Heart right ventricle (tissue), 16 donors: ENCODE data around the gene SLC25A13. TPM values are rescaled to one million over a fixed set of nuclear protein-coding genes. Genes with fewer than 3 reads are reported as not detected.

ENCODE experiments used
- ATAC-seq, 8 donors: fragments of 200-7000 bp; cut with Tn5 transposase; one replicate each; pipeline ENCODE4 v1.9.1; 2020; ENCODE audit warnings: mild to moderate bottlenecking in 8 of 8, moderate library complexity in 8 of 8, moderate number of reproducible peaks in 1 of 8
- DNase-seq, 2 donors: peaks; one replicate each; pipeline ENCODE4 v3.0.0-alpha.2; 2020
- H3K27ac ChIP-seq, 10 donors: fragments of 200-600 bp; sonication (generic) in 2 of 10; one replicate each; pipeline versions ENCODE4 v1.5.0 to v1.8.0; 2020 to 2022; ENCODE audit warnings: mild to moderate bottlenecking in 3 of 10
- H3K27me3 ChIP-seq, 7 donors: fragments of 200-600 bp; one replicate each; pipeline ENCODE4 v1.8.0; 2021 to 2022; ENCODE audit warnings: mild to moderate bottlenecking in 2 of 7
- H3K36me3 ChIP-seq, 9 donors: fragments of 200-600 bp; sonication (generic) in 1 of 9; one replicate each; pipeline versions ENCODE4 v1.5.0 to v1.8.0; 2020 to 2022; ENCODE audit warnings: mild to moderate bottlenecking in 2 of 9
- H3K4me1 ChIP-seq, 9 donors: fragments of 200-600 bp; sonication (generic) in 1 of 9; one replicate each; pipeline versions ENCODE4 v1.5.0 to v1.8.0; 2020 to 2022; ENCODE audit warnings: mild to moderate bottlenecking in 4 of 9
- H3K4me3 ChIP-seq, 10 donors: fragments of 200-600 bp; sonication (generic) in 2 of 10; one replicate each; pipeline versions ENCODE4 v1.5.0 to v1.8.0; 2020 to 2022; ENCODE audit warnings: mild to moderate bottlenecking in 7 of 10, moderate library complexity in 2 of 10
- H3K9me3 ChIP-seq, 11 donors: fragments of 200-600 bp in 10 of 11; sonication (generic) in 2 of 11; one replicate each; pipeline versions ENCODE4 v1.5.0 to v1.8.0; 2013 to 2022; ENCODE audit warnings: mild to moderate bottlenecking in 2 of 11, control low read depth in 1 of 11, moderate library complexity in 1 of 11
- CTCF ChIP-seq, 9 donors: fragments of 200-600 bp; sonication (generic) in 2 of 9; IDR thresholded peaks; one replicate each; pipeline versions ENCODE4 v1.5.0 to v1.8.0; 2021 to 2022; ENCODE audit warnings: antibody characterized with exemption in 9 of 9, mild to moderate bottlenecking in 5 of 9, moderate library complexity in 1 of 9
- WGBS, 2 donors: extraction: QIAGEN DNeasy Blood & Tissue Kit; methylation state at CpG; one replicate each; pipeline ENCODE4 v1.1.7; 2013; ENCODE audit warnings: inconsistent platforms in 1 of 2; 5-methylcytosine and 5-hydroxymethylcytosine counted together
- intact Hi-C, 10 donors: fragments of 100-400 bp; cut with DNase I; formaldehyde crosslinking; loops; one replicate each; pipeline versions ENCODE4 v1.11.1 to v1.14.2; 2022
- polyA plus RNA-seq, 2 donors: library from polyadenylated mRNA; stranded (reverse); fragments of 200-250 nt; gene quantifications; one replicate each; pipeline ENCODE4 v1.2.3, GENCODE V29; 2013
- total RNA-seq, 10 donors: library from RNA; stranded (reverse); fragmentation: NEBNext Ultra II Directional in 3 of 10; extraction: Animal tissue kit (Norgen Biotek cat#: 25700) in 3 of 10; gene quantifications; one replicate each; pipeline versions ENCODE4 v1.2.1 to v1.2.4, GENCODE V29; 2021 to 2023
- donor health status: Arrhythmogenic right ventricular cardiomyopathy.
- donor health status: ischemic (EF 13 %, LVEDD 7.1; RV severe dilation, severe dysfunction).
- donor health status: healthy with polysubstance abuse.
- donor health status: DM: no; HTN: yes; CAD: no.
- donor health status: DM: no; HTN: no; CAD: no.
- donor health status: ischemic (EF 25% LVEDD 6.9; RV normal size, moderate dysfunction).
- donor health status: ischemic (EF 25% LVEDD 5.7; RV mildly dilated, moderate dysfunction).
- donor health status: healthy.
- donor health status: DM: yes; HTN: yes; CAD: no.
- donor health status: Ischemic cardiomyopathy.
- donor health status: ischemic (EF 35%, LVEDD 5.7; RV mildly dilated, moderate dysfunction).
- donor health status: nonischemic (EF 11% LVEDD 7.7; RV severe dilation, severe dysfunction).
- donor health status: DM: yes; HTN: yes; CAD: no.
- donor health status: PGD.
- donor health status: ischemic (EF 29% LVEDD 5.4; RV normal size, mild dysfunction).
- donor health status: nonischemic (EF 23%, LVEDD 6.1; RV moderate dilation, normal function).

The SLC25A13 gene
- total and polyA plus RNA-seq, 12 donors, result 5.2 to 15.3 (median 8.7) TPM

- 86 to 91% methylated on average over 3 of the region's 3 CpGs for WGBS, 2 donors
- TF ChIP-seq CTCF (IDR thresholded peaks at IDR 0.05), result no peak
- H3K4me3 ChIP-seq, result no peak overlapping the region
- ATAC-seq (no peak), DNase-seq (no peak)
- H3K27me3 ChIP-seq, result no peaks in the 10 kb centered on the region
- intact Hi-C loops, result no loop called here
- peaks cover 0 to 14% (median 0%) of the 10 kb centered on the region in 9 donors for H3K4me1 ChIP-seq
- H3K9me3 ChIP-seq, result peaks cover 0 to 9% (median 0%) of the 10 kb centered on the region in 11 donors
- H3K27ac ChIP-seq, result no peak overlapping the region
- no peaks in the 10 kb centered on the region for H3K36me3 ChIP-seq
Measured at GRCh38 chr7:96332325-96332724, 10.4 kb upstream of the SLC25A13 start.

GRCh38 chr7:96331775-96332174, 9.9 kb upstream of the SLC25A13 start:
- WGBS, 2 donors, result 93 to 94% methylated on average over 3 of the region's 3 CpGs
- H3K4me1 ChIP-seq, result peaks cover 0 to 15% (median 0%) of the 10 kb centered on the region in 9 donors
- H3K27ac ChIP-seq, result no peak overlapping the region
- intact Hi-C loops, result no loop called here
- no peaks in the 10 kb centered on the region for H3K36me3 ChIP-seq
- no peaks in the 10 kb centered on the region for H3K27me3 ChIP-seq
- peaks cover 0 to 14% (median 3%) of the 10 kb centered on the region in 11 donors for H3K9me3 ChIP-seq
- TF ChIP-seq CTCF (IDR thresholded peaks at IDR 0.05), result no peak
- ATAC-seq (no peak), DNase-seq (no peak)
- no peak overlapping the region for H3K4me3 ChIP-seq

GRCh38 chr7:96331233-96331632, 9.3 kb upstream of the SLC25A13 start:
- no peak for TF ChIP-seq CTCF (IDR thresholded peaks at IDR 0.05)
- H3K27me3 ChIP-seq, result no peaks in the 10 kb centered on the region
- peaks cover 0 to 15% (median 0%) of the 10 kb centered on the region in 9 donors for H3K4me1 ChIP-seq
- no peaks in the 10 kb centered on the region for H3K36me3 ChIP-seq
- no peak overlapping the region for H3K4me3 ChIP-seq
- DNase-seq (no peak), ATAC-seq (no peak)
- intact Hi-C loops, result no loop called here
- H3K9me3 ChIP-seq, result peaks cover 0 to 16% (median 3%) of the 10 kb centered on the region in 11 donors
- H3K27ac ChIP-seq, result no peak overlapping the region
- WGBS, 2 donors, result 92 to 95% methylated on average over 2 of the region's 2 CpGs

- no peak for TF ChIP-seq CTCF (IDR thresholded peaks at IDR 0.05)
- 82 to 86% methylated on average over 2 of the region's 2 CpGs for WGBS, 2 donors
Measured at GRCh38 chr7:96330193-96330592, 8.3 kb upstream of the SLC25A13 start.

More at GRCh38 chr7:96330193-96330592, 8.3 kb upstream of the SLC25A13 start:
- H3K36me3 ChIP-seq, result no peaks in the 10 kb centered on the region
- peaks cover 0 to 15% (median 0%) of the 10 kb centered on the region in 9 donors for H3K4me1 ChIP-seq
- H3K27ac ChIP-seq, result no peak overlapping the region
- intact Hi-C loops, result no loop called here
- H3K9me3 ChIP-seq, result peaks cover 0 to 16% (median 3%) of the 10 kb centered on the region in 11 donors
- no peaks in the 10 kb centered on the region for H3K27me3 ChIP-seq
- ATAC-seq (no peak), DNase-seq (no peak)
- H3K4me3 ChIP-seq, result no peak overlapping the region
